Measurements from ENCODE around the gene RGL1. TPM values are rescaled to one million over a fixed set of nuclear protein-coding genes. Genes with fewer than 3 reads are reported as not detected.

Gene RGL1
- total and polyA plus RNA-seq, 3 donors from 2014 or later = 34.3 to 58.2 (median 41.5) TPM

DNA sequence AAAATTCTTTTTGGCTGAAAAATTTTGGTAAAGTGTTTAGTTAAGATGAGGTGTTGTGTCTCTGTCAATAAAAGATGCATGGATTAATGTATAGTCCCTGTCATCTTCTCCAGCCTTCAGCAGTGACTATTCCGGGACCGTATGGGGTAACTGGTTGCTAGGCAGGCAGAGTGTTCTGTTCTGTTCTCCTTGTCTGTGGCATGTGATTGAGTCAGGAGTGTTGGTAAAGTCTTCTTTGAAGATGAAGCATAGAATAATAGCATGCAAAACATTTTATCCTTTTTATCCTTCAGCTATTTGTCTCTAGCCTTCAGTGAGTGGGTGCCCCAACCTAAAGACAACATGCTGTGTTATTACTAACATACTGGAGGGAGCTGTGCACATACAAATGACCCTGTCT lies 74.6 kb downstream of the RGL1 start:
- Histone ChIP-seq H3K27me3 (no peaks in the 10 kb centered on the region), H3K4me1 (peaks cover 71% of the 10 kb centered on the region), H3K9me3 (no peaks in the 10 kb centered on the region), H3K4me3 (no peak overlapping the region), H3K36me3 (ENCODE audit: low read depth, missing control alignments) (no peaks in the 10 kb centered on the region), H3K27ac (peak overlapping the region; percentile 93 to 95)
- TF ChIP-seq CTCF (IDR thresholded peaks at IDR 0.05) = no peak
- no peak for TF ChIP-seq POLR2A (IDR thresholded peaks at IDR 0.05)
- no peak for DNase-seq
- intact Hi-C loops (cut with DNase I; ENCODE audit: low total_unique reads) = no loop called here
- 28 to 52% methylated on average over 2 of the region's 2 CpGs for WGBS, 2 donors

GRCh38 chr1:183879966-183880365 lies 75.0 kb downstream of the RGL1 start:
- peaks cover 67% of the 10 kb centered on the region for H3K4me1 ChIP-seq
- H3K4me3 ChIP-seq = no peak overlapping the region
- WGBS, 2 donors = 54 to 60% methylated on average over 1 of the region's 1 CpG
- DNase-seq = no peak
- no peaks in the 10 kb centered on the region for H3K27me3 ChIP-seq
- H3K36me3 ChIP-seq (ENCODE audit: low read depth, missing control alignments) = no peaks in the 10 kb centered on the region
- no peak for TF ChIP-seq POLR2A (IDR thresholded peaks at IDR 0.05)
- no peak for TF ChIP-seq CTCF (IDR thresholded peaks at IDR 0.05)
- H3K27ac ChIP-seq = peak overlapping the region; percentile 93 to 95
- H3K9me3 ChIP-seq = no peaks in the 10 kb centered on the region
- intact Hi-C loops (cut with DNase I; ENCODE audit: low total_unique reads) = no loop called here

- no peak for TF ChIP-seq POLR2A (IDR thresholded peaks at IDR 0.05)
- TF ChIP-seq CTCF (IDR thresholded peaks at IDR 0.05) = no peak
- intact Hi-C loops (cut with DNase I; ENCODE audit: low total_unique reads) = no loop called here
Measured at GRCh38 chr1:183880531-183881243, 75.8 kb downstream of the RGL1 start.

GRCh38 chr1:183881387-183882131 lies 76.6 kb downstream of the RGL1 start:
- intact Hi-C loops (cut with DNase I; ENCODE audit: low total_unique reads) = no loop called here
- no peaks in the 10 kb centered on the region for H3K27me3 ChIP-seq
- H3K9me3 ChIP-seq = no peaks in the 10 kb centered on the region
- peak; percentile 81 for DNase-seq
- 43 to 52% methylated on average over 4 of the region's 4 CpGs for WGBS, 2 donors
- H3K4me3 ChIP-seq = no peak overlapping the region
- peaks cover 51% of the 10 kb centered on the region for H3K4me1 ChIP-seq
- no peak for TF ChIP-seq POLR2A (IDR thresholded peaks at IDR 0.05)
- no peak for TF ChIP-seq CTCF (IDR thresholded peaks at IDR 0.05)
- no peaks in the 10 kb centered on the region for H3K36me3 ChIP-seq (ENCODE audit: low read depth, missing control alignments)
- peak overlapping the region; percentile 93 to 95 for H3K27ac ChIP-seq

More at GRCh38 chr1:183880531-183881243, 75.8 kb downstream of the RGL1 start:
- Histone ChIP-seq H3K4me3 (no peak overlapping the region), H3K9me3 (no peaks in the 10 kb centered on the region), H3K27me3 (no peaks in the 10 kb centered on the region), H3K4me1 (peaks cover 59% of the 10 kb centered on the region), H3K27ac (peak overlapping the region; percentile 93 to 95), H3K36me3 (ENCODE audit: low read depth, missing control alignments) (no peaks in the 10 kb centered on the region)
- WGBS, 2 donors = 54 to 60% methylated on average over 5 to 6 of the region's 6 CpGs
- DNase-seq = peak; percentile 16
